GM10266 (cell line): Measurements from ENCODE around the gene SH2D4B.

Experiments used
- DNase-seq: peaks from one replicate; pipeline ENCODE4 v3.0.0; 2012; ENCODE audit errors: extremely low spot score
- TF ChIP-seq, protein P1 (sequence below): IDR thresholded peaks from 2 replicates; pipeline ENCODE4 v1.5.1; 2012; ENCODE audit warnings: mild to moderate bottlenecking, low read depth; ENCODE audit not compliant: control insufficient read depth, insufficient read depth; ENCODE audit errors: missing control alignments

Gene SH2D4B

GRCh38 chr10:80632742-80633141, 95.0 kb downstream of the SH2D4B start:
- DNase-seq = no peak

DNA sequence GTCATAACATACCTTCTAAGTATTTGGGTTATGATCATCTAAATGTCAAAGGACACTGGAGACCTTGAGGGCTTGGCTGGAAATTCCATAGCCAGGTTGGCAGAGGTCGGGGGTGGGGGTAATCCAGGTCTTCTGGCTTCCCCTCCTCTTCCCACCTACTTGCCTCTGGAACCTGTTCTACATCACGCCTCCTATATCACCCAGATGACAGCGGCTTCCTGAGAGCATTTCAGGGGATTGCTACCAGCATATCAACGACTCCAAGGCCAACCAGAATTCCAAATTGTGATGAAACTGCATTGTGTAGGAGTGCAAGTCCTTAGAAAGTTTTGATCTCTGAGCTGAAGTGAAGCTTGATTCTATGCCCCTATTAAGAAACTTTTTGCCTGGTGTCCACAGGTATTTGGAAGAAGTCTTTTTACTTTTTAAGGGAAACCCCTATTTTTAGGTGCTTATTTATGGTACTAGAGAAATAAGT, 95.7 kb downstream of the SH2D4B start:
- no peak for DNase-seq
- TF ChIP-seq, protein P1, sequence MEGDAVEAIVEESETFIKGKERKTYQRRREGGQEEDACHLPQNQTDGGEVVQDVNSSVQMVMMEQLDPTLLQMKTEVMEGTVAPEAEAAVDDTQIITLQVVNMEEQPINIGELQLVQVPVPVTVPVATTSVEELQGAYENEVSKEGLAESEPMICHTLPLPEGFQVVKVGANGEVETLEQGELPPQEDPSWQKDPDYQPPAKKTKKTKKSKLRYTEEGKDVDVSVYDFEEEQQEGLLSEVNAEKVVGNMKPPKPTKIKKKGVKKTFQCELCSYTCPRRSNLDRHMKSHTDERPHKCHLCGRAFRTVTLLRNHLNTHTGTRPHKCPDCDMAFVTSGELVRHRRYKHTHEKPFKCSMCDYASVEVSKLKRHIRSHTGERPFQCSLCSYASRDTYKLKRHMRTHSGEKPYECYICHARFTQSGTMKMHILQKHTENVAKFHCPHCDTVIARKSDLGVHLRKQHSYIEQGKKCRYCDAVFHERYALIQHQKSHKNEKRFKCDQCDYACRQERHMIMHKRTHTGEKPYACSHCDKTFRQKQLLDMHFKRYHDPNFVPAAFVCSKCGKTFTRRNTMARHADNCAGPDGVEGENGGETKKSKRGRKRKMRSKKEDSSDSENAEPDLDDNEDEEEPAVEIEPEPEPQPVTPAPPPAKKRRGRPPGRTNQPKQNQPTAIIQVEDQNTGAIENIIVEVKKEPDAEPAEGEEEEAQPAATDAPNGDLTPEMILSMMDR = no peak

More at GRCh38 chr10:80632742-80633141, 95.0 kb downstream of the SH2D4B start:
- TF ChIP-seq, protein P1 = no peak

GRCh38 chr10:80633910-80634309, 96.2 kb downstream of the SH2D4B start:
- DNase-seq = no peak
- TF ChIP-seq, protein P1 = no peak

DNA sequence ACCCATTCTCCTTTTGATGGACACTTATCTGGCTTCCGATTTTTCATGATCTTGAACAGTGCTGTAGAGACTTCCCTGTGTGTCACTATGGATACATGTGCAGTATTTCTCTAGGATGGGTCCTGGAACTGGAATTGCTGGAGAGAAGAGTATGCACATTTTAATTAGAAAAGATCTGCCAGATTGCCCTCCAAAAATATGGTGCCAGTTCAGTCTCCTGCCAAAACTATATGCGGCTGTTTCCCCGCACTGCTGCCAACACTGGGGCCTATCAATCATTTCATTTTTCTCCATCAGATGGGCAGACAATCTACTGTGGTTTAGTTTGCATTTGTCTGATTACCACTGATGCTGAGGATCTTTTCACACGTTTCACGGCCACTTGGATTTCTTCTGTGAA, 105.0 kb downstream of the SH2D4B start:
- TF ChIP-seq, protein P1 = no peak

DNA sequence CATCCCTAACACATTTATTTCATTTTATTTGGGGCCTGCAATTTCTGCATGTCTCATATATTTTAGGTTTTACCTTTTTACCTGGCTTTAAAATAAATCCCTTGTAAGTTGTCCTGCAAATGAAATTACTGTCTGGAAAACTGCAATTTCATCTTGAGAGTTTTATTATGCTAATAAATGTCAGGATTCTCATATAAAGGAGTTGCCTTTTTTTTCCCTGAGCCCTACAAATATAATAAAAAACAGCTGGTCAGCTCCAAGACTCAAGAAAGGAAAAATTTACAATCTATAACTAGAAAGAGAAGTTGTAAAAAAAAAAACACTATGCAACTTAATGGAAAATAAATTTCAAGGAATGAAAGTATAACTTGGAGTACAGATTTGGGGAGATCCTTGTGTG, 108.7 kb downstream of the SH2D4B start:
- DNase-seq = no peak
- TF ChIP-seq, protein P1 = no peak

More for the DNA sequence above, 105.0 kb downstream of the SH2D4B start:
- DNase-seq = no peak

DNA sequence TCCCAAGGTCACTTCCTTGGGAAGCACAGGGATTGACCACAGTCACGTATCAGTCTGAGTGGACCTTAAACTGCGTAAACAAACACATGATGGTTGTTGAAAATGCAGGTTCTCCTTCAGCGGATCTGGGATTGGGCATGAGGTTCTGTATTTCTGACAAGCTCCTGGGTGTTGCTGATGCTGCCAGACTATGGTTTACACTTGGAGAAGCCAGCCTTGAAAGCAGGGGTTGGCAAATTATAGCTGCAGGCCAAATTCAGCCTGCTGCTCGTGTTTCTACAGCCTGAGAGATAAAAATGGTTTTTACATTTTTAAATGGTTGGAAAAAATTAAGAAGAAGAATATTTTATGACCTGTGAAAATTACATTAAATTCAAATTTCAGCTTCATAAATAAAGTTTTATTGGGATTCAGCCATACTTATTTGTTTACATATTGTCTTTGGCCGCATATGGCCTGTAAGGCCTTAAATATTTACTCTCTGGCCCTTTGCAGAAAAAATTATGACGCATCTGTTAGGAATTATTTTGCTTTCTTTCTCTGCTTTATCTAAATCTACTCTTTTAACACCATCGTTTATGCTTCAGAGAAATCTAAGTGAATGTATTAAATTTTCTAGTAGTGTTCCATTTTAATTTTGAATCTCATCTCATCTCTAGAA, 109.6 kb downstream of the SH2D4B start:
- DNase-seq = no peak
- TF ChIP-seq, protein P1 = no peak

GRCh38 chr10:80648106-80648505, 110.4 kb downstream of the SH2D4B start:
- TF ChIP-seq, protein P1 = no peak
- no peak for DNase-seq
